ENCODE measurements around the gene UQCRQ. TPM values are rescaled to one million over a fixed set of nuclear protein-coding genes. Genes with fewer than 3 reads are reported as not detected.

Gene UQCRQ
- total RNA-seq, 4 donors from 2014 or later = 97.2 to 170 (median 130) TPM

DNA sequence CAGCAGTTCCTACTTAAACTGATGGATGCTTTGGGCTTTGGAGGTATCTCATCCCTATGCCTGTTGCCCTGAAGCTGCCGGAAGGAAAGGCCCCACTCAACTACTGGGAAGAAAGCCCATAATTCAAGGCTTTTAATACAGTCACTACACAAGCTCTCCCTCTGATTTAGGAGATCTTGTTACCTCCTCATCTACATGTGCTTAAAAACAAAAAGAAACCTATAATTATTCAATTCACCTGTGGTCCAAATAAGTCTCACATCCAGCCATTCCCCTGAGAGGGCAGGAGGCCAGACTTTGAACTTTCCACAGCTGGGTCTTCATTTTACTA, 6.3 kb downstream of the UQCRQ start:
- TF ChIP-seq, protein P1, sequence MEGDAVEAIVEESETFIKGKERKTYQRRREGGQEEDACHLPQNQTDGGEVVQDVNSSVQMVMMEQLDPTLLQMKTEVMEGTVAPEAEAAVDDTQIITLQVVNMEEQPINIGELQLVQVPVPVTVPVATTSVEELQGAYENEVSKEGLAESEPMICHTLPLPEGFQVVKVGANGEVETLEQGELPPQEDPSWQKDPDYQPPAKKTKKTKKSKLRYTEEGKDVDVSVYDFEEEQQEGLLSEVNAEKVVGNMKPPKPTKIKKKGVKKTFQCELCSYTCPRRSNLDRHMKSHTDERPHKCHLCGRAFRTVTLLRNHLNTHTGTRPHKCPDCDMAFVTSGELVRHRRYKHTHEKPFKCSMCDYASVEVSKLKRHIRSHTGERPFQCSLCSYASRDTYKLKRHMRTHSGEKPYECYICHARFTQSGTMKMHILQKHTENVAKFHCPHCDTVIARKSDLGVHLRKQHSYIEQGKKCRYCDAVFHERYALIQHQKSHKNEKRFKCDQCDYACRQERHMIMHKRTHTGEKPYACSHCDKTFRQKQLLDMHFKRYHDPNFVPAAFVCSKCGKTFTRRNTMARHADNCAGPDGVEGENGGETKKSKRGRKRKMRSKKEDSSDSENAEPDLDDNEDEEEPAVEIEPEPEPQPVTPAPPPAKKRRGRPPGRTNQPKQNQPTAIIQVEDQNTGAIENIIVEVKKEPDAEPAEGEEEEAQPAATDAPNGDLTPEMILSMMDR (IDR thresholded peaks at IDR 0.05; ENCODE audit: low read depth) = no peak

DNA sequence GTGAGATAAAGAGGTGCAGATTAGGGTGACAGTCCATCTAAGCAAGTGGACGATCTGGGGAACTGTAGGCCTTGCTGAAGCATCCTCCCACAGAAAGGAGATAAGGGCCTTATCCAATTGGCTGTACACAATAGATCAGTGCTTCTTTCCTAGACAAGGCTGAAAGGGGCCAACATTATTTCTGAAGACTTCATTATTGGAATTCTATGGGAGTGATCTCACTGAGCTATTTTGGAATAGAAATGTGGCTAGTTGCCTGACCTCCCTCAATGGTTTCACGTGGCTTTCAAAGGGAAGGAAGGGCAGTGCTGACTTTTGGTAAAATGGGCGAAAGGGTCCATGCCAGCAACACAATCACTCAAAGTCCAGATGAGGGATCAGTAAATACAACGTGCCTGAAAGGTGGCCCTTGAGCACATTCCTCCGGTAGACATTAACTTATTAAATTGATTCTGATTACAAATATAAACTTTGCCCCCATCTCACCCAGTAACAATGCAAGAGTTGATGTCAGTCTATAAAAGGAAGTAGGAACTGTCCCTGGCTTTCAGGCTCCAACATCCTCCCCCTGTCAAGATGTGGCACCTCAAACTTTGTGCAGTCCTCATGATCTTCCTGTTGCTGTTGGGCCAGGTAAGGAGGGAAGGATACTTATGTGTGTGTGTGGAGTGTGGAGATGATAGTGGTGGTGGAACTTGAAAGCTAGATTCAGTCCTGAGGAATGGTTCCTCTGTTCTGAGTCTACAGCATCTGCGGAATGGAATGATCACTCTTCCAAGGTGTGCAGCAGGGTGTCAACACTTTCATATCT, 6.9 kb downstream of the UQCRQ start, which contains the start of gene LEAP2:
TSS of gene LEAP2 (plus strand) at position 550 of the 811 bp plus-strand sequence. CDS start at position 577, 27 bp downstream.
- TF ChIP-seq, protein P1 (IDR thresholded peaks at IDR 0.05; ENCODE audit: low read depth) = no peak

DNA sequence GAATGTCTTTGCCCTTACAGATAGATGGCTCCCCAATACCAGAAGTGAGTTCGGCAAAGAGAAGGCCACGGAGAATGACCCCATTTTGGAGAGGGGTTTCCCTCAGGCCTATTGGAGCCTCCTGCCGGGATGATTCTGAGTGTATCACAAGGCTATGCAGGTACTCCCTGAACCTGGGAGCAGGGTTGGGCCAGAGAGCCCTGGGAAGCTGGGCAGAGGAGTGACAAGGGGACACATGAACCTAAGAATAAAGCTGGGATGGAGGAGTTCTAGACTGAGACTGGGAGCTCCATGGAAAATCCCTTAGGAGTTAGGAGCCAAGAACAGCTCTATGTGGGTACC, 7.5 kb downstream of the UQCRQ start:
- TF ChIP-seq, protein P1 (IDR thresholded peaks at IDR 0.05; ENCODE audit: low read depth) = no peak

DNA sequence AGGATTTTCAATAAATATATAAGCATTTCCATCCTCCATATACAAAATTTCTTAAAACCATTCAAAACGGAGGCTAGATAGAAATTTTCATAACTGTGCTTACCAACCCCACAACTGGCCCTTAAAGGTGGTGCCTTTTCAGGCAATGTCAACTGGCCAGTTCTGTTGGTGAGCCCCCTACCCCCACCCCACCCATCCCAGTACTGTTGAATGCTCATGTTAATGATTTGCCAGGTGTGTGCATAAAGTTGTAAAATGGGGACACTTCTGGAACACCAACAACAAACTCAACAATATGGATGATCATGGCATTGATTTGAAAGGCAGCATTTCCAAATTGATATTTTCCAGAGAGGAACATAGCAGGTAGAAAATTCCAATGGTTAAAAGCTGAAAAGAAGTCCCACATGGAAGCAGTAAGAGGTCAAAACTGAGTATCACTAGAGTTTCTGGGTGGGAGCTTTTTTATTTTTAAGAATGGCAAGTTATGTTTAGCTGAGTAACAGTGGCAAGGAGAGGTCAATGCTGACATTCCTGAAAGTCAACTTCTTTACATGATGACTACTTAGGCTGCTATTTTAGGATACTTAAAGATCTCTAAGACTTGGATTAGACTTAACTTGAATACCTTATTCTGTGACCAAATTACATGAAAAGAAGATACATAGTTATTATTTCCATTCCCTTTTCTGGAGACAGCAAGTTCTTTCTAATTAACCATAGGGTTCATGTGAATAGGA, 9.7 kb downstream of the UQCRQ start:
- TF ChIP-seq, protein P1 (IDR thresholded peaks at IDR 0.05; ENCODE audit: low read depth) = no peak

DNA sequence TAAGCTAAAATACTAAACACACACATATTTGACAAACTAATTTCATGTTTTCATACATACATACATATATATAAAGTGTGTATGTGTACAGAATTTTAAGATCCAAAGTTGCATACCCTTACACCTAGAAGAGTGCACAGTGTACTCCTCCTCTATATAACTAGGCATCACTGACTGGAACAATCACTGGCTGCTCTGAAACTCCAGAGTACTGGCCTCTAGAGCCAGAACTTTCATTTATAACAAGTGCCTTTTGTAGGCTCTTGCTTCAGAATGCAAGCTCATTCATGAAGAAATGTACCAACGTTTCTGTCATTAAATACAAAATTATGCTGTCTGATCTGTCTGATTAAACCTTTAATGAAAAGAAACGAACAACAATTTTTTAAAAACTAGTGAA, 11.0 kb downstream of the UQCRQ start:
- TF ChIP-seq, protein P1 (IDR thresholded peaks at IDR 0.05; ENCODE audit: low read depth) = no peak

DNA sequence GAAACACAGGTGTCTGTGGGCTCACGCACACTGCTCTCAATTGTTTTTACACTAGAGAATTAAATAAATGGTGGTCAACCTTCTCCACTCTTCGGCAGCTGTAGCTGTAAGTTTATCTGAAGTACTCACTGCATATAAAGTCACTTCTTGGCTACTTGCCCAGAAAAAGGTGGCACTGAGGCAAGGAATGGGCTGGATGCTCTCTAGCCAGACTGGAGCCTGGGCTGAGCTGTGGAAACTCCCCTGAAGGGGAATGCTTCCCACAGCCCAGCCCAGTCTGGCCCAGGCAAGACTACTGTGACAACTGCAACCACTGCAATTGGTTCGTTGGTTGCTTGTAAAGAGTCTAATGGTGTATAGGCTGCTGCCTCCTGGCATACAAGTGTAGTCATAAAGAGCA, 11.5 kb downstream of the UQCRQ start:
- TF ChIP-seq, protein P1 (IDR thresholded peaks at IDR 0.05; ENCODE audit: low read depth) = no peak

DNA sequence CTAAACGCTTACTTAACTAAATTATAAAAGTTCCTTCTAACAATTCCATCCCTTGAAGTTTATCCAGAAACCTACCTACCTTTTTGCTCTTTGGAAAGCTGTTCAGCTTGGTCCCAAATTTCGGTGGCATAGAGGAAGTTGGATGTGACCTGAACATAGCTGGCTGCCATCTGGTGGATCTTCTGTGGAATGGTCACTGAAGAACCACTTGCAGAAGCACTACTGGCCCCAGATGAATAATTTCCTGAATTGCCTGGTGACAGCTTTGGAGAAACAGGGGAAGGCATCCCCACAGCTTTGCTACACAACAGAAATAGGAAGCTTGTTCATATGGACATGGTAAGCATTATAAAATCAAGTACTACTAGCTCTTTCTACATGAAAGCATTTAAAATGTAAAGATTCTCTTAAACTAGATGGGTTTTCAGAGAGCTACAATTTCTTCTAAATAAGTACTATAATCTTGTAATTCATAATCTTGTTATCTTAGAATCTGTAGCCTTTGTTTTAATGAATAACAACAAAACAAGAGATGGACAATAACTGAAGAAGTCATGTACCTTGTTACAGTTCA, 16.9 kb downstream of the UQCRQ start:
- TF ChIP-seq, protein P1 (IDR thresholded peaks at IDR 0.05; ENCODE audit: low read depth) = no peak
